NCI-H2107 treated with DMSO at 0.1 percent for 48 hours (cell line): ENCODE results near the gene CCDC106.
A peak's percentile ranks its signal among the peaks of the same experiment; 100 is the strongest.

Experiments
- DNase-seq: peaks from one replicate; lab custom pipeline; 2025; ENCODE audit not compliant: unreplicated experiment; lab: John Stamatoyannopoulos, UW

The CCDC106 gene

DNA sequence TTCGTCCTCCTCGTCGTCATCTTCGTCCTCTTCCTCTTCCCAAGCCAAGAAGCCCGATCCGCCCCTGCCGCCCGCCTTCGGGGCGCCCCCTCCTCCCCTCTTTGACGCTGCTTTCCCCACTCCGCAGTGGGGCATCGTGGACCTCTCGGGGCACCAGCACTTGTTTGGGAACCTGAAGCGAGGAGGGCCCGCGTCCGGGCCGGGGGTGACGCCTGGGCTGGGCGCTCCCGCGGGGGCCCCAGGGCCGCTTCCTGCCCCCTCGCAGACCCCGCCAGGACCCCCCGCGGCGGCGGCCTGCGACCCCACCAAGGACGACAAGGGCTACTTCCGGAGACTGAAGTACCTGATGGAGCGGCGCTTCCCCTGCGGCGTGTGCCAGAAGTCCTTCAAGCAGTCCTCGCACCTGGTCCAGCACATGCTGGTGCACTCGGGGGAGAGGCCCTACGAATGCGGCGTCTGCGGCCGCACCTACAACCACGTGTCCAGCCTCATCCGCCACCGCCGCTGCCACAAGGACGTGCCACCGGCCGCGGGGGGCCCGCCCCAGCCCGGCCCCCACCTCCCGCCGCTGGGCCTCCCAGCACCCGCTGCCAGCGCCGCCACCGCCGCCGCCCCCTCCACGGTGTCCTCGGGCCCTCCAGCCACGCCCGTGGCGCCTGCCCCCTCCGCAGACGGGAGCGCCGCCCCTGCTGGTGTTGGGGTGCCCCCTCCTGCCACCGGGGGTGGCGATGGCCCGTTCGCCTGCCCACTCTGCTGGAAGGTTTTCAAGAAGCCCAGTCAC, 33.9 kb upstream of the CCDC106 start:
- DNase-seq, result no peak

DNA sequence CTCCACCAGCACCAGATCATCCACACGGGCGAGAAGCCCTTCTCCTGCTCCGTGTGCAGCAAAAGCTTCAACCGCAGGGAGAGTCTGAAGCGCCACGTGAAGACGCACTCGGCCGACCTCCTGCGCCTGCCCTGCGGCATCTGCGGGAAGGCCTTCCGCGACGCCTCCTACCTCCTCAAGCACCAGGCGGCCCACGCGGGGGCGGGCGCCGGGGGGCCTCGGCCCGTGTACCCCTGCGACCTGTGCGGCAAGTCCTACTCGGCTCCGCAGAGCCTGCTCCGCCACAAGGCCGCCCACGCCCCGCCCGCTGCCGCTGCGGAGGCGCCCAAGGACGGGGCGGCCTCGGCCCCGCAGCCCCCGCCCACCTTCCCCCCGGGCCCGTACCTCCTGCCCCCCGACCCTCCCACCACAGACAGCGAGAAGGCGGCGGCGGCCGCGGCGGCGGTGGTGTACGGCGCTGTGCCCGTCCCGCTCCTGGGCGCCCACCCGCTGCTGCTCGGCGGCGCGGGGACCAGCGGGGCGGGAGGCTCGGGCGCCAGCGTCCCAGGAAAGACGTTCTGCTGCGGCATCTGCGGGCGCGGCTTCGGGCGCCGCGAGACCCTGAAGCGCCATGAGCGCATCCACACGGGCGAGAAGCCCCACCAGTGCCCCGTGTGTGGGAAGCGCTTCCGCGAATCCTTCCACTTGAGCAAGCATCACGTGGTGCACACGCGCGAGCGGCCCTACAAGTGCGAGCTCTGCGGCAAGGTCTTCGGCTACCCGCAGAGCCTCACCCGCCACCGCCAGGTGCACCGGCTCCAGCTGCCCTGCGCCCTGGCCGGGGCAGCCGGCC, 33.1 kb upstream of the CCDC106 start:
- no peak for DNase-seq

DNA sequence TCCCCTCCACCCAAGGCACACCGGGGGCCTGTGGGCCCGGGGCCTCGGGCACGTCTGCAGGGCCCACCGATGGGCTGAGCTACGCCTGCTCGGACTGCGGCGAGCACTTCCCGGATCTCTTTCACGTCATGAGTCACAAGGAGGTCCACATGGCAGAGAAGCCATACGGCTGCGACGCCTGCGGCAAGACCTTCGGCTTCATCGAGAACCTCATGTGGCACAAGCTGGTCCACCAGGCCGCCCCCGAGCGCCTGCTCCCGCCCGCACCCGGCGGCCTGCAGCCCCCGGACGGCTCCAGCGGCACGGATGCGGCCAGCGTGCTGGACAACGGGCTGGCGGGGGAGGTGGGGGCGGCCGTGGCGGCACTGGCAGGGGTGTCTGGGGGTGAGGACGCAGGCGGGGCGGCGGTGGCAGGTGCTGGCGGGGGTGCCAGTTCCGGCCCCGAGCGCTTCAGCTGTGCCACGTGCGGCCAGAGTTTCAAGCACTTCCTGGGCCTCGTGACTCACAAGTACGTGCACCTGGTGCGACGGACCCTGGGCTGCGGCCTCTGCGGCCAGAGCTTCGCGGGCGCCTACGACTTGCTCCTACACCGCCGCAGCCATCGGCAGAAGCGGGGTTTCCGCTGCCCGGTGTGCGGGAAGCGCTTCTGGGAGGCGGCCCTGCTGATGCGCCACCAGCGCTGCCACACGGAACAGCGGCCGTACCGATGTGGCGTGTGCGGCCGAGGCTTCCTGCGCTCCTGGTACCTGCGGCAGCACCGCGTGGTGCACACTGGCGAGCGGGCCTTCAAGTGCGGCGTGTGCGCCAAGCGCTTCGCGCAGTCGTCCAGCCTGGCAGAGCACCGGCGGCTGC, 32.2 kb upstream of the CCDC106 start:
- DNase-seq, result no peak

DNA sequence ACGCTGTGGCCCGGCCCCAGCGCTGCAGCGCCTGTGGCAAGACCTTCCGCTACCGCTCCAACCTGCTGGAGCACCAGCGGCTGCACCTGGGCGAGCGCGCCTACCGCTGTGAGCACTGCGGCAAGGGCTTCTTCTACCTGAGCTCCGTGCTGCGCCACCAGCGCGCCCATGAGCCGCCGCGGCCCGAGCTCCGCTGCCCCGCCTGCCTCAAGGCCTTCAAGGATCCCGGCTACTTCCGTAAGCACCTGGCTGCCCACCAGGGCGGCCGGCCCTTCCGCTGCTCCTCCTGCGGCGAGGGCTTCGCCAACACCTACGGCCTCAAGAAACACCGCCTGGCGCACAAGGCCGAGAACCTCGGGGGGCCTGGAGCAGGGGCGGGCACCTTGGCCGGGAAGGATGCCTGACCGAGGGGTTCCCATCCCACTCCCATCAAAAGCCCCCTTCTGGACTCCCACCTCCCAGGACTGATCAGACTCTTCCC, 31.6 kb upstream of the CCDC106 start:
- no peak for DNase-seq

DNA sequence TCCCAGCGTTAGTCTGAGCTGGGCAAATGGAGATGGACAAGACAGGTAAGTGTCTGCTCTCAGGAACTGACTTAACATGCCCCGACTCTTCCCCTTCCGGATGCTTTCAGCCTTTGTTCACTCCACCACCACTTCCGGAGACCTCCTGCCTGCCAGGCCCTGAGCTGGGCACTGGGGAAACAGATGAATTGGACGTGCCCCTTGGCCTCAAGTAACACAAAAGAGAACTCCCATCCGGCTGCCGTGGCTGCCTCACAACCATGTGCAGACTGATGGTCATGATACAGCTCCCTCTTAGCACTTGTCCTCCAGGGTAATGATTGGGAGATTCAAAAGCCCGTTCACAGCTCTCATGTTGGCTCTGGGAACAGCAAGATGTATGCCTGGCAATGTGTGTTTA, 30.6 kb upstream of the CCDC106 start:
- no peak for DNase-seq

DNA sequence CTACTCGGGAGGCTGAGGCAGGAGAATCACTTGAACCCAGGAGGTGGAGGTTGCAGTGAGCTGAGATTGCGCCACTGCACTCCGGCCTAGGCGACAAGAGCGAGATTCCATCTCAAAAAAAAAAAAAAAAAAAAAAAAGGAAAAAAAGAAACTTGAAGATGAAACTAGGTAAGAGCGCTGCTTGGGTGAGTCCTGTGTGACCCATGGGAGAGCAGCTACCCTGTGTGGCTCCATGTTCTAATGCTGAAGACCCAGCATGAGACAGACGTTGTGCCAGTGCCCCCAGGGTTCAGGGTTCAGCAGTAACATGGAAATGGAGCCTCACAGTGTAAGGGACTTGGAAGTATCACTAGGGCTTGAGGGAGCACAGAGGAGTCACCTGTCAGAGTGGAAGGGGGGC, 29.6 kb upstream of the CCDC106 start:
- no peak for DNase-seq

DNA sequence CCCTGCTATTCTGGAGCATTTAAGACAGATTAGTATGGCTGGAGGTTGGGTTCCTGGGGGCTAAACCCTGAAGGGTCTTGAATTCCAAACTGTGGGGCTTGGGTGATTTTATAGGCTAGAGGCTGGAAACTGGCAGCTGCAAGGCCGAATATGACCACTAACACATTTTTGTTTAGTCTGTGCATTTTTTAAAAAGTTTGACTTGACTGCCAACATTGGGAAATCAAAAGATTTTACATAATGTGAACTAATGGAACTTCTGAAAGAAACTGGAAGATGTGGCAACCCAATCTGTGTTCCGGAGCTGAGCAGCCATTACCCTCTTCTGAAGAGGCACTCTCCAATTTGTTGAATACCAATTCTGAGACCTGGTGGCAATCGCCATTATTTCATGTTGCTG, 28.7 kb upstream of the CCDC106 start:
- no peak for DNase-seq

DNA sequence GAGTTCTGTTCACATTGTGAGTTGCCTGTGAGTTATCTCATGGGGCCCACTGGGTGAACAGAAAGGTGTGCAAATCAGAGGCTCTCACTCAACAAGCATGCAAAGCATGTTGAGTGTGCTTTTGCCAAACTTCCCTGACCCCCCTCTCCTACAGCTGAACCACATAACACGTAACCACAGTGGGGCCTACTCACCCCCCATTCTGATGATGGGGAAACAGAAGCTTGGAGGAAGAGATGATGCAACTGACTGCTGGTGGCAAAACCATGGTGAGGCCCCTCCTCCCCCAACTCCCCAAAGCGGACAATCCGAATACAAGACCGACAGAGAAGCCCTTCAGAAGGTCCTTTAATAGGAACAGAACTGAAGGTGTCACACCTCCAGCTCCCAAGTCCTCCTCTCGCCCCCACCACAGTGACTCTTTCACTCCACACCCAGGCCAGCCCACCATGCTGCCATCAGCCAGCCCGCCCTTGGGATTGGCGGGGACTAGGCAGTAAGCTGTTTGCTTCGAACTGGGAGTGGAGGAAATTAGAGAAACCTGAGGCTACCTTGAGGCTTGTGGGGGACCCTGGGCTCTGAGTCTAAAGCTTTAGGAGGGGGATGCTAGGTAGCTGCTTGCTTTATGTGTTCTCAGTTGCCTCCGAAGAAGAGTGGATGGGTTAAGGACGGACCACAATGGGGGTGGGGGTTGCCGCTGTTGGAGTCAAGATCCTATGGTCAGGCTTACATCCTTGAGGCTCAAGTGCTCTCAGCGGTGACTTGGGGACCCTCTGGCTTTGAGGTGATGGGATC, 27.4 kb upstream of the CCDC106 start:
- DNase-seq, result no peak

DNA sequence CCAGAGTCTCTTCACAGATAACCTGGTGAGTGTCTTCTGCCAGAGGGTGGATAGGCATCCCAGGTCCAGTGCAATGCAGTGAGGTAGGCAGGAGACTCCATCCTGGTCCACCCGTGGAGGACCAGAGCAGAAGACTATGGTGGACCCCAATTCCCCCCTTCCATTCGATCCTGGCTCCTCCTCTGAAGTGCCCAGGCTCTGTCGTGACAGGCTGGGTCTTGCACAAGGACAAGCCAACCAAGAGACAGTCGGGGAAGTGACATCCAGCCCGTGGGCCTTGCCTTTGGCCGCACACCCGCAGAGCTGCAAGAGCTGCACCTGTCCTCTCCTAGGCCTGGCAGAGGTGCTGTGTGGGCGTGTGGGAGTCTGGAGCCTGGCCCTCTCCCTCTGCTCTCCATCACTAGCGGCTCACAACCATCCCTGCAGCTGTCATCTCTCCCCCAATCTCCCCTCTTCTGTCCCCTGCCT, 26.8 kb upstream of the CCDC106 start:
- DNase-seq, result no peak

DNA sequence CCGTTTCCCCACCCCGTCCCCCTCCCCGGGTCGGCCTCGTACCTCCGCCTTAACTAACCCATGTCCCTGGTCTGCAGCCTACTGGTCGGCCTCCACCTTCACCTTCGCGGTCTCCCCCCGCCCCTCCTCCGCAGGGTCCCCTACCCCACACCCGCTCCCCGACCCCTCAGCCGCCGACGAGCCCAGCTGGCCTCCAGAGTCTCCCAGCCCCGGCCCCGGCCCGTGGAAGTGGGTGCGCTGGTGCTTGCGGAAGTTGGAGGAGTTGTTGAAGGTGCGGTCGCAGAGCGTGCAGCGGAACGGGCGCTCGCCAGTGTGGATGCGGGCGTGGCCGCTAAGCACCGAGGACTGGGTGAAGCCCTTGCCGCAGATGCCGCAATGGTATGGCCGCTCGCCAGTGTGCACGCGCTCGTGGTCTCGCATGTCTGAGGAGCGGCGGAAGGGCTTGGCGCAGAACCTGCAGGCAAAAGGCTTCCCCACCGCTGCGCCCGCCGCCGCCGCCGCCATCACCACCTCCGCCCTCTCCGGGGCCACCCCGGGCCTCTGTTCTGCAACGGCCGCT, 26.3 kb upstream of the CCDC106 start:
- no peak for DNase-seq

DNA sequence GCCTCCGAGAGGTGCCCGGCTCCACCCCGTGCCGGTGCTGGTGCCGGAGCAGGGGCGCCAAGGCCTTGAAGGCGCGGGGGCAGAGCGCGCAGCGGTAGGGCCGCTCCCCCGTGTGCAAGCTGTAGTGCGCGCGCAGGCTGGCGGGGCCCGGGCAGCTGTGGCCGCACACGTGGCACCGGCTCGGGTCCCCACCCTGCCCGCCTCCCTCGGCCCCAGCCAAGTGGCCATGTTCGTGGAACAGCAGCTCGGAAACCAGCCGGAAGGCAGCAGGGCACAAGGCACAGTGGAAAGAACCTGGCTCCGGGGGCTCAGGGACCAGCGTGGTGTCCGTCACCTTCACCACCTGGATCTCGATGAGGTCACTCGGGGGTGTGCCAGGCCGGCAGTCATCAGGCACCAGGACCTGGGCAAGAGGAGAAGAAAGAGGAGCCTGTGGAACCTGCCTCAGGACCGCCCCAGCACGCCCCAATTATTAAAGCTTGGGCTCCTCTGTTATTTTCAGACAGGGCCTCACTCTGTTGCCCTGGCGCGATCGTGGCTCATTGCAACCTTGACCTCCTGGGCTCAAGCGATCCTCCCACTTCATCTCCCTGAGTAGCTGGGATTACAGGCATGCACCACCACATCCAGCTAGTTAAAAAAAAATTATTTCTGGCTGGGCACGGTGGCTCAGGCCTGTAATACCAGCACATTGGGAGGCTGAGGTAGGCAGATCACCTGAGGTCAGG, 25.6 kb upstream of the CCDC106 start:
- no peak for DNase-seq

DNA sequence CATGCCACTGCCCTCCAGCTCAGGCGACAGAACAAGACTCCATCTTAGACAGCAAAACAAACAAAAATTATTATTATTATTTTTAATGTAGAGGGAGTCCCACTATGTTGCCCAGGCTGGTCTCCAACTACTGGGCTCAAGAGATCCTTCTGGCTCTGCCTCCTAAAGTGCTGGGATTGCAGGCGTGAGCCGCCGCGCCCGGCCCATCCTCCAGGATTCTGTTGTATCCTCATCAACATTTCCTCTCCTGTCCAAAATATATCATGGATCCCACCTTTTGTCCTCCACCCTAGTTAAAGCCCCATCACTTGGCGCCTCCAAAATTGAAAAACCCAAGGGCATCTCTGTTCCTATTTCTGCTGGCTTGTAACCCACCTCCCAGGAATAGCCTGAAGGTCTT, 24.9 kb upstream of the CCDC106 start:
- no peak for DNase-seq

DNA sequence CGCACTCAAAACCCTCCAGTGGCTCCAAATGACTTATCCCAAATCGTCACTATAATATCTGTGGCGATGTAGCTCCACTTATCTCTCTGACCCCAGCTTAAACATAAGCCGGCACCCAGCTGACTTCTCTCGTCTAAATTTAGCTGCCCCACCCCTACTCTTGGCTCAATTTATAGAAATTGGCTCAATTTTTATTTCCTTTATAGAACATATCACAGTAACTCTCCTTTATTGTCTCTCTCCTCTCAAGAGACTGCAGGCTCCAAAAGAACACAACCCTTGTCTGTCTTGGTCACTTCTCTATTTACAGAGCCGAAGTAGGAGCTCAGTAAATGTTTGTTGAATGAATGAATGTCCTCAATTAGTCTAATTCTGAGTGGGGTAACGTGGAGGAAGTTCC, 24.5 kb upstream of the CCDC106 start:
- no peak for DNase-seq

DNA sequence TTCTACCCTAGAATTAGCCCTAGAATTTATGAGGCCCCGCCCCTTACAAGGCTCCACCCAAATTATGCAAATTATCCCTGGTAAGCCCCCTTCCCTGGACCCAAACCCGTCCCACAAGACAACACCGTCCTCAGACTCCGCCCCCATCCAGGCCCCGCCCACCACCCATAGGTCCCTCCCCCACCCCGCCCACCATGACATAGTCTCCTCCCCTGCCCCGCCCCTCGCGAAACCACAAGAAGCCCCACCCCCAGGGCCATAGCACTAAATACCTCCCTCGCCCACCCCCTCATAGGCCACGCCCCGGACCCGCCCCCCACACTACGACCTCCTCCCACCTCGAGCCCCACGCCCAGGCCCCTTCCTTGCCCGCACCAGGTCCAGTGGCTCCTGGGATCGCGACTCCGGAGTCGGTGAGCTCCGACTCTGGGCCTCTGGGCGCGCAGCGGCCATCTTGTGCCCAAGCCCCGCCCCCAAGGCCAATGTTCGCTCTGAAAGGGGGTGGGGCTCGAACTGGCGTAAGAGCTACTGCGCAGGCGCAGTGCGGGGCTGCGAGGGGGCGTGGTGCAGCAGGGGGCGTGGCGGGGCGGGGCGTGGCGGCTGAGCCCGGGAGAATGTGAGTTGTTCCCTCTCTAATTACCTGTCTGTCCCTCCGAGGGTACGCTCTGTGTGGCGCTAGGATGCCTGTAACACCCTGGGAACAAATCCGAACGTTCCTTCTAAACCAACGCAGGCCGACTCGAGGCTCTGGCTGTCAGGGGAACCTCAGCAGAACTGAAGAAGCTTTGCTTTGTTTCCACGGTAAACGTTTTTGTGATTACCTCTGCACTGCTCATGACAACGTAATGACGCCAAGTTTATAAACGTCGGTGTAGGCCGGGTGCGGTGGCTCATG, 23.7 kb upstream of the CCDC106 start, which contains the start of gene ZNF784:
Gene ZNF784, minus strand, starts transcription at position 458 of the 895 bp plus-strand sequence. Its CDS starts 5 bp downstream, at position 453.
- peak; percentile 87 for DNase-seq

DNA sequence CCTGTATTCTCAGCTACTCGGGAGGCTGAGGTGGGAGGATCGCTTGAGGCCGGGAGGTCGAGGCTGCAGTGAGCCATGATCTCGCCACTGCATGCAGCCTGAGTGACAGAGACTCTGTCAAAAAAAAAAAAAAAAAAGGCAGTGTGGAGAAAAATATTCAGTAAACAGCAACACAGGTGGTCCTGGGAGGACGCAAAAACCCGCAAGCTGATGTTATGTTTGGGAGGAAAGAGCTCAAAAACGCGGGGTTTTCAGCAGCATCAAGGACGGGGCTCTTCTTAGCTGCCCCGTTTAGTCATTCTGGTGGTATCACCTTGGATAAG, 23.0 kb upstream of the CCDC106 start:
- no peak for DNase-seq

DNA sequence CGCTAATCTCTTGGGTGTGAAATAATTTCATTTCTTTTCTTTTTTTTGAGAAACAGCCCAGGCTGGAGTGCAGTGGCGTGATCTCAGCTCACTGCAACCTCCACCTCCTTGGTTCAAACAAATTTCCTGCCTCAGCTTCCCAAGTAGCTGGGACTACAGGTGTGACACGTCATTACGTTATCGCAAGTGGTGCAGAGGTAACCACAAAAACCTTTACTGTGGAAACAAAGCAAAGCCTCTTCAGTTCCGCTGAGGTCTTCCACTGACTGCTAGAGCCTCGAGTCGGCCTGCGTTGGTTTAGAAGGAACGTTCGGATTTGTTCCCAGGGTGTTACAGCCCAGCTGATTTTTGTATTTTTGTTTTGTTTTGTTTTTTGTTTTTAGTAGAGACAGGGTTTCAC, 21.7 kb upstream of the CCDC106 start:
- DNase-seq, result peak; percentile 15

DNA sequence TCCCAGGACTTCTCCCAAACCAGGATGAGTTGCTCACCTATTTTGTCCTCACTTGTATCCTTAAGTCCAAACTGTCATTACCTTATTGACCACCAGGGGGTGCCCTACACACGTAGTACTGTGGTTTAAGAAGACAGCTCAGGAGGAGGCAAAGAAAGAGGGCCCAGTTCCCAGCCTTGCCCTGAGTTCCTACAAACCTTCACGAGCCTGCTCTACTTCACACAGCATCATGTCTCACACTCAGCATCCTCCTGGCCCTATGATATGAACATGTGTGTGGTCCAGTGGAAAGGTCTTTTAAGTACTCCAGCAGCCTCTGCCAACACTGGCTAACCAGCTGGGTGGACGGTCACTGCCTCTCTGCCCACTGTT, 15.6 kb upstream of the CCDC106 start:
- peak; percentile 81 for DNase-seq

DNA sequence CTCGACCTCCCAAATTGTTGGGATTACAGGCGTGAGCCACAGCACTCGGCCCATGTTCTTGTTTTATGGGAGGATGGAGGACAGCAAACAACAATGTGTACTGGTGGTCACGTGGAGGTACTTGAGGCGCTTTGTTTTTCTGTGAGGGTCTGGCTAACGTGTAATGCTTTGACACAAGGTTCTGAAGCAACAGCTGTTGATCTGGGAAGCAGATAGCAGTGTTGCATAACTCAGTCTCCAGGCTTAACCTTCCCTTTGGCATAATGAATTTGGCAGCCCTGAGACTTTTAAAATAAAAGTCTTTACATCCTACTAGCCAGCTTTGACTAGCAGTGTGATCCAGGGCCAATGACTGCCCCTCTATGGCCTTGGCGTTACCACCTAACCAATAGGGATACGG, 14.2 kb upstream of the CCDC106 start:
- DNase-seq, result no peak

DNA sequence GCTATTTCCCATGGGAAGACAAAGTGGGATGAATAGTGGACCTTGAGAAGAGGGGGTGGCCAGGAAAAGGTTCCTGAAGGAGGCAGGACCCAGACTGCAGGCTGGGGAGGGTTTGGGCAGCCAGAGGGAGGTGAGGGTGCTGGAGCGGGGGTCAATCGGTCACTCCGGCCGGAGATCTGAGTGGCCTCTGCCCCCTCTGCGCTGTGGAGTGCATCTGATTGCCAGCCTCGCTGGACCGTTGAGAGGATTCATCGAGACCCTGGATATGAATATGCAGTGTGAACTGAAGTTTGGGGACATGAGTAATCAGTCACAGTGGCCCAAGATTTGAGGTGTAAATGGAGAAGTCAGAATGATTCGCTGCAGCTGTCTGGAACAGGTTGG, 12.7 kb upstream of the CCDC106 start:
- DNase-seq, result no peak
